ENCODE data around the gene ERCC2.

- TF ChIP-seq CTCF (IDR thresholded peaks at IDR 0.05) (no peak), EP300 (IDR thresholded peaks at IDR 0.05) (no peak), POLR2A (IDR thresholded peaks at IDR 0.05) (no peak)
These were observed 29.8 kb upstream of the ERCC2 start for GRCh38 chr19:45400192-45400591.

Measured in ovary (tissue), 3 donors.